Measurements from ENCODE around the gene PRR35.
"Not testable (repeated sequence)": the region's sequence is repeated elsewhere in the genome, so short reads cannot be mapped to it uniquely, and the experiment has no call there.

PRR35 gene

GRCh38 chr16:595942-596735 lies 35.9 kb downstream of the PRR35 start:
- Mint-ChIP-seq H3K9me3 (ENCODE audit: low read depth) (no peaks in the 10 kb centered on the region), H3K36me3 (no peaks in the 10 kb centered on the region), H3K27ac (no peak overlapping the region), H3K4me1 (ENCODE audit: low read depth) (peaks cover 13% of the 10 kb centered on the region), H3K4me3 (no peak overlapping the region), H3K27me3 (no peaks in the 10 kb centered on the region)

DNA sequence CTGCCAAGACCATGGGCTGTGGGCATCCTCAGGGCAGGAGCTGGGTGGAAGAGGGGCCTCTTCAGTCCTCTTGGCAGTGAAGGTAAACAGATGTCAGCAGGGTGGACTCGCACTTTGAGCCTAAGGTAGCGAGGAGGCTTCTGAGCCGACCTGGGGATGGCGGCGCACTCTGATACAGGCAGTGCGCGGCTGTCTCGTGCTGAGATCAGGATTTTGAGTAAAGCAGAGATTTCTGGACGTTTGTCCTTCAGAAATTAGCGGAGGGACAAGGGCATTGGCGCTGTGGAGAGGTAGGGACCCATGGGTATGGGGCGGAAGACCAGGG lies 36.5 kb downstream of the PRR35 start:
- H3K36me3 Mint-ChIP-seq, result no peaks in the 10 kb centered on the region
- H3K27me3 Mint-ChIP-seq, result no peaks in the 10 kb centered on the region
- peaks cover 10% of the 10 kb centered on the region for H3K4me1 Mint-ChIP-seq (ENCODE audit: low read depth)
- no peak overlapping the region for H3K27ac Mint-ChIP-seq
- H3K4me3 Mint-ChIP-seq, result no peak overlapping the region
- H3K9me3 Mint-ChIP-seq (ENCODE audit: low read depth), result no peaks in the 10 kb centered on the region

DNA sequence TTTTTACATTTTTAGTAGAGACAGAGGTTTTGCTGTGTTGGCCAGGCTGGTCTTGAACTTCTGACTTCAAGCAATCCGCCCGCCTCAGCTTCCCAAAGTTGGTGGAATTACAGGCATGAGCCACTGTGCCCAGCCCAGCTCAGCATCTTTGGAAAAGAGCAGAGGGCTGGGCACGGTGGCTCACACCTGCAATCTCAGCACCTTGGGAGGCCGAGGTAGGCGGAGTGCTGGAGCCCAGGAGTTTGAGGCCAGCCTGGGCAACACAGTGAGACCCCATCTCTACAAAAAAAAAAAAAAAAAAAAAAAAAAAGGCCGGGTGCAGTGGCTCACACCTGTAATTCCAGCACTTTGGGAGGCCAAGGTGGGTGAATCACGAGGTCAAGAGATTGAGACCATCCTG lies 37.5 kb downstream of the PRR35 start:
- not testable (repeated sequence) for H3K4me3 Mint-ChIP-seq; H3K9me3 Mint-ChIP-seq (ENCODE audit: low read depth); H3K27me3 Mint-ChIP-seq; H3K27ac Mint-ChIP-seq; H3K36me3 Mint-ChIP-seq; H3K4me1 Mint-ChIP-seq (ENCODE audit: low read depth)

DNA sequence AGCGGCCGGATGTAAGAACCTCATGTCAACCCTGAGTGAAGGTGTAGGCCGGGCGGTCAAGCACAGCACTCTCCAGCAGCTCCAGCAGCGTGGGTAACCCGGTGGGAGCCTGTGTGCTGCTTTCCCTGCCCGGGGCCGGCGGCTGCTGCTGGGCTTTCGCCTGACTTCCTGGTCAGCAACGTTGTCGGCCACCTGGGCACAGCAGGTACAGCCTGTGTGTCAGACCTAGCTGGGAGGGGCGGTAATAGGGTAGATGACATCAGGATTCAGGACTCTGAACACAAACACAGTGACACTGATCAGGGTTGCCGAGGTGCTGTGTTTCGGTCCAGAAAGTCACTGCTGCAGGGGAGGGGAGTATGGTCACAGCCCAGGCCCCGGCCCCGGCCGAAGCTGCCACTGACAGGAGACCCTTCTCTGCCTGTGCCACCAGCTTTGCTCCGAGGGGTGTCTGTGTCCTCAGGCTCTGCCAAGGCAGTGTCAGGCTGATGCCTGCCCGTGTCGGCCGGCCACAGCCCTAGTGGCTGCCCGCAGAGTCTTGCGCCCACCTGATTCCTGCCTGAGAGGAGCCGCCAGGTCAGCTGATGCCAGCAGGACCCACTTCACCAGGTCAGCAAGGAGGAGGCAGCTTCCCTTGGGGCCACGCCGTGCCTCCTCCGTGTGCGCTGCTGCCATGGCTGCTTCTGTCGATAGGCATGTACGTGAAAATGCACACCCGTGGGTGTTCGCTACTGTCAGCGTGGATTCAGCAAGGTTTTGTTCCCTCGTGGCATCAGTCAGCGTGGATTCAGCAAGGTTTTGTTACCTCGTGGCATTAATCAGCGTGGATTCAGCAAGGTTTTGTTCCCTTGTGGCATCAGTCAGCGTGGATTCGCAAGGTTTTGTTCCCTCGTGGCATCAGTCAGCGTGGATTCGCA lies 38.9 kb downstream of the PRR35 start:
- no peak overlapping the region for H3K4me3 Mint-ChIP-seq
- peaks cover 16% of the 10 kb centered on the region for H3K4me1 Mint-ChIP-seq (ENCODE audit: low read depth)
- no peak overlapping the region for H3K27ac Mint-ChIP-seq
- no peaks in the 10 kb centered on the region for H3K9me3 Mint-ChIP-seq (ENCODE audit: low read depth)
- H3K27me3 Mint-ChIP-seq, result no peaks in the 10 kb centered on the region
- H3K36me3 Mint-ChIP-seq, result no peaks in the 10 kb centered on the region

DNA sequence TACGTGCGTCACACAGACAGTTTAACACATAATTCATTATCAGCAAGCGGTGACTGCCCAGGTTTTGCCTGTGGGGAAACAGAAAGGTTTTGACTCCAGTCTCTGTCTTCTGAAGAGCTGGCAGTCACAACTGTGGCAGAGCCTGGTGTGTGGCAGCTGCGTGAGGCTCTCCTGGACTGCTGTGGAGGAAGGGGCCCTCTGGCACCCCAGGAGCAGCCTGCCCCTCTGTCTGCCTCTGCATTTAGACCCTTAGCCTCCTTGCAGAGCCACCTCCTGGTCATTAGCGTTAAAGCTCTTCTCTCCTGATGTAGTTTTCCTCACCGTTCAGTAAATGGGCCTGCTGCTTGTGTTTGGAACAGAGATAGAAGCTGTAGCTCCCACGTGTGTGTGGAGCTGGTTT lies 40.6 kb downstream of the PRR35 start:
- Mint-ChIP-seq H3K36me3 (no peaks in the 10 kb centered on the region), H3K27ac (no peak overlapping the region), H3K4me3 (no peak overlapping the region), H3K9me3 (ENCODE audit: low read depth) (no peaks in the 10 kb centered on the region), H3K27me3 (no peaks in the 10 kb centered on the region), H3K4me1 (ENCODE audit: low read depth) (peaks cover 15% of the 10 kb centered on the region)

DNA sequence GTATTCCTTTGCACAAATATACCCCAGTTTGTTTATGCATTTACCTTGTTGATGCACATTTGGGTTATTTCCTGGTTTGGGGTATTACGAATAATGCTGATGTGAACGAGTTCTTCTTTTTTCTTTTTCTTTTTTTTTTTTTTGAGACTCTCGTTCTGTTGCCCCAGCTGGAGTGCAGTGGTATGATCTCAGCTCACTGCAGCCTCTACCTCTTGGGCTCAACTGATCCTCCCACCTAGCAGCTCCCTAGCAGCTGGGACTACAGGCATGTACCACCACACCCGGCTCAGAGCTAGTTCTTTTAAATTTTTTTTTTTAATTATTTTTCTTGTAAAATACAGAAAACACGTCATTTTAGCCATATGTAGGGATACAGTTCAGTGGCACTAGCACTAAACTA lies 43.7 kb downstream of the PRR35 start:
- Mint-ChIP-seq H3K27me3 (no peaks in the 10 kb centered on the region), H3K27ac (no peak overlapping the region), H3K9me3 (ENCODE audit: low read depth) (no peaks in the 10 kb centered on the region), H3K4me1 (ENCODE audit: low read depth) (peaks cover 15% of the 10 kb centered on the region), H3K4me3 (no peak overlapping the region), H3K36me3 (no peaks in the 10 kb centered on the region)

DNA sequence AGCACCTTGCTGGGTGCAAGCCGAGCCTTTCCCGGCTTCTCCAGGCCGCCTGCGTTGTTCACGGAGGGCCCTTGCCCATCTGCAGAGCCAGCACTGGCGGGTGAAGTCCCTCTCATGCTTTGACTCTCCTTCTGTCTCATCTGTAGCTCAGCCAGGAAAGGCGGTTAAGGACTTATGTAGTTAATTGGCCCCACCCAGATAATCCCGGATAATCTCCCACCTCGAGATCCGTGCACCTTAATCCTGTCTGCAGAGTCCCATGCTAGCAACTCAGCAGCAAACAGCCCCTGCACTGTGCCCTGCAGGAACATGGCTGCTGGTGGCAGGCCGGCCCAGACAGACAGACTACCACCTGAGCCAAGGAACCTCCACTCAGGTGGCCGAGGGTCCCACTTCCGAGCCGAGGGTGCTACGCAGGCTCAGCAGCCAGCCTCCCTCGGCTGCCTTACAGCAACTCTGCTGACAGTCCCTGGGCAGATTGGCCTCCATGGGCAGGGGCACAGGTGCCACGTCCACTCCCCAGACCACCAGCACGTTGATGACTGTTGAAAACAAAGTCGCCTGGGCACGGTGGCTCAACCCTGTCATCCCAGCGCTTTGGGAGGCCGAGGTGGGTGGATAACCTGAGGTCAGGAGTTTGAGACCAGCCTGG lies 46.6 kb downstream of the PRR35 start:
- H3K27me3 Mint-ChIP-seq, result no peaks in the 10 kb centered on the region
- H3K9me3 Mint-ChIP-seq (ENCODE audit: low read depth), result no peaks in the 10 kb centered on the region
- no peak overlapping the region for H3K27ac Mint-ChIP-seq
- H3K4me1 Mint-ChIP-seq (ENCODE audit: low read depth), result peaks cover 16% of the 10 kb centered on the region
- H3K4me3 Mint-ChIP-seq, result no peak overlapping the region
- H3K36me3 Mint-ChIP-seq, result no peaks in the 10 kb centered on the region

- H3K27ac Mint-ChIP-seq, result peak overlapping the region; percentile 41
- H3K4me3 Mint-ChIP-seq, result no peak overlapping the region
- H3K9me3 Mint-ChIP-seq (ENCODE audit: low read depth), result no peaks in the 10 kb centered on the region
These were observed 47.8 kb downstream of the PRR35 start for GRCh38 chr16:608019-608418.

GRCh38 chr16:609316-609715 lies 49.1 kb downstream of the PRR35 start:
- no peak overlapping the region for H3K27ac Mint-ChIP-seq
- H3K9me3 Mint-ChIP-seq (ENCODE audit: low read depth), result no peaks in the 10 kb centered on the region
- peaks cover 3% of the 10 kb centered on the region for H3K4me1 Mint-ChIP-seq (ENCODE audit: low read depth)
- no peaks in the 10 kb centered on the region for H3K27me3 Mint-ChIP-seq
- no peak overlapping the region for H3K4me3 Mint-ChIP-seq
- no peaks in the 10 kb centered on the region for H3K36me3 Mint-ChIP-seq

More at GRCh38 chr16:608019-608418, 47.8 kb downstream of the PRR35 start:
- Mint-ChIP-seq H3K36me3 (no peaks in the 10 kb centered on the region), H3K4me1 (ENCODE audit: low read depth) (peaks cover 12% of the 10 kb centered on the region), H3K27me3 (no peaks in the 10 kb centered on the region)

DNA sequence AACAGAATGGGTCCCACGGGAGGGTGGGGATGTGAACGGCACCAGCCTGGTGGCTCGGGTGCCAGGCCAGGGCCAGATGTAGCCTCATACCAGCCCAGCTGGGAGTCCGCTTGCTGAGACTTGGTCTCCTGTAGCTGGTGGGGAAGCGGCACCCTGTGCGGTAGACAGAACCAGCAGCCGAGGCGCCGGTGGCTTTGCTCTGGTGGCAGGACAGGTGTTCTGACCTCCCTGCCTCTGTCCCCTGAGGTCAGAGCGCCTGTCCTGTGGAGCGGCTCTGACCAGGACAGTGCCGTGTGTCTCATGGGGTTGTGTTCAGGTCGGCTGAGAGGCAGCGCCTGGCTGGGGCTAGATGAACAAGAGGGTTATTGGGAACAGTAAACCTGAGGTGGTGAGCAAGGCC lies 49.8 kb downstream of the PRR35 start:
- H3K9me3 Mint-ChIP-seq (ENCODE audit: low read depth), result no peaks in the 10 kb centered on the region
- no peaks in the 10 kb centered on the region for H3K36me3 Mint-ChIP-seq
- no peak overlapping the region for H3K4me3 Mint-ChIP-seq
- H3K4me1 Mint-ChIP-seq (ENCODE audit: low read depth), result peaks cover 3% of the 10 kb centered on the region
- H3K27ac Mint-ChIP-seq, result no peak overlapping the region
- no peaks in the 10 kb centered on the region for H3K27me3 Mint-ChIP-seq

- no peak overlapping the region for H3K27ac Mint-ChIP-seq
- no peaks in the 10 kb centered on the region for H3K27me3 Mint-ChIP-seq
- H3K4me3 Mint-ChIP-seq, result no peak overlapping the region
- peaks cover 3% of the 10 kb centered on the region for H3K4me1 Mint-ChIP-seq (ENCODE audit: low read depth)
- no peaks in the 10 kb centered on the region for H3K9me3 Mint-ChIP-seq (ENCODE audit: low read depth)
- H3K36me3 Mint-ChIP-seq, result no peaks in the 10 kb centered on the region
These were observed 50.6 kb downstream of the PRR35 start for GRCh38 chr16:610513-611381.

GRCh38 chr16:615122-615521 lies 54.9 kb downstream of the PRR35 start:
- no peak overlapping the region for H3K4me3 Mint-ChIP-seq
- H3K4me1 Mint-ChIP-seq (ENCODE audit: low read depth), result peaks cover 3% of the 10 kb centered on the region
- no peaks in the 10 kb centered on the region for H3K36me3 Mint-ChIP-seq
- no peak overlapping the region for H3K27ac Mint-ChIP-seq
- no peaks in the 10 kb centered on the region for H3K27me3 Mint-ChIP-seq
- H3K9me3 Mint-ChIP-seq (ENCODE audit: low read depth), result no peaks in the 10 kb centered on the region

Measured in activated naive CD8-positive, alpha-beta T cell (primary cell).